K562 (cell line): ENCODE results near the gene SYNCRIP. TPM values are rescaled to one million over a fixed set of nuclear protein-coding genes. Genes with fewer than 3 reads are reported as not detected.

Experiments used
- ATF3 ChIP-seq, 2 experiments: fragments of 450-650 bp in 1 of 2; sonication (generic) in 1 of 2; formaldehyde crosslinking in 1 of 2; IDR thresholded peaks in 1 of 2; conservative IDR thresholded peaks in 1 of 2; 2 replicates each; pipeline versions ENCODE4 v1.6.1 to v1.8.1; 2016 to 2023; ENCODE audit warnings: mild to moderate bottlenecking in 2 of 2, moderate library complexity in 2 of 2, inconsistent platforms in 1 of 2, missing genetic modification reagents in 1 of 2
- BRD9 ChIP-seq: fragments of 450-650 bp; IDR thresholded peaks from 2 replicates; pipeline ENCODE4 v1.6.1; 2018; ENCODE audit warnings: low read depth; ENCODE audit not compliant: partially characterized antibody
- CEBPG ChIP-seq, 3 experiments: fragments of 200-800 bp in 1 of 3; sonication (Bioruptor generic) in 1 of 3; sonication (generic) in 1 of 3; formaldehyde crosslinking in 1 of 3; IDR thresholded peaks in 2 of 3; conservative IDR thresholded peaks in 1 of 3; 2 replicates each; pipeline versions ENCODE4 v1.6.1 to v1.8.0; 2016 to 2022; ENCODE audit warnings: missing compliant biosample characterization in 2 of 3, missing genetic modification characterization in 2 of 3, mild to moderate bottlenecking in 1 of 3, missing genetic modification reagents in 1 of 3
- HMGXB4 ChIP-seq: sonication (generic); formaldehyde crosslinking; IDR thresholded peaks from 2 replicates; pipeline ENCODE4 v1.8.1; 2023; ENCODE audit warnings: mild to moderate bottlenecking, missing genetic modification reagents
- ILK ChIP-seq: fragments of 450-650 bp; IDR thresholded peaks from 2 replicates; pipeline ENCODE4 v1.6.1; 2016; ENCODE audit warnings: missing genetic modification characterization, low read depth, mild to moderate bottlenecking, missing compliant biosample characterization, moderate library complexity, borderline replicate concordance
- NCOA2 ChIP-seq, 2 experiments: fragments of 450-650 bp; IDR thresholded peaks; 2 replicates each; pipeline ENCODE4 v1.6.1; 2018; ENCODE audit warnings: mild to moderate bottlenecking in 2 of 2, moderate library complexity in 1 of 2; ENCODE audit not compliant: partially characterized antibody in 2 of 2
- NR2F6 ChIP-seq: fragments of 450-650 bp; formaldehyde crosslinking; IDR thresholded peaks from 2 replicates; pipeline ENCODE4 v1.4.0; 2020; ENCODE audit warnings: mild to moderate bottlenecking
- SIRT6 ChIP-seq: IDR thresholded peaks from one replicate; pipeline ENCODE4 v1.6.1; 2012; ENCODE audit warnings: low read depth, mild to moderate bottlenecking, control low read depth, inconsistent platforms, low read length, moderate library complexity
- SUPT5H ChIP-seq: fragments of 450-650 bp; IDR thresholded peaks from 2 replicates; pipeline ENCODE4 v1.6.1; 2016
- ZNF695 ChIP-seq: fragments of 450-650 bp; formaldehyde crosslinking; IDR thresholded peaks from 2 replicates; pipeline ENCODE4 v1.4.0; 2020; ENCODE audit warnings: mild to moderate bottlenecking, moderate library complexity
- polyA plus RNA-seq, 8 experiments: library from polyadenylated mRNA; depleted of rRNA in 4 of 8; stranded (reverse) in 5 of 8; unstranded in 3 of 8; fragments of >200 nt; fragmentation: Nextera tagmentation in 2 of 8; fragmentation: Illumina TruSeq in 1 of 8; extraction: Ambion mirVana in 2 of 8; extraction: Trizol in 1 of 8; gene quantifications; 2 replicates each; pipeline versions ENCODE4 v1.2.1 to v1.2.3, GENCODE V29; 2011 to 2014; ENCODE audit warnings: inconsistent platforms in 1 of 8, missing spikeins in 1 of 8
- total RNA-seq, 7 experiments: library from RNA; depleted of rRNA in 6 of 7; stranded (reverse); fragments of >200 nt in 6 of 7; fragmentation: Illumina TruSeq in 2 of 7; extraction: Trizol in 2 of 7; gene quantifications; 2 replicates each; pipeline versions ENCODE4 v1.2.1 to v1.2.3, GENCODE V29; 2011 to 2021; ENCODE audit warnings: low replicate concordance in 1 of 7

The SYNCRIP gene
- total and polyA plus RNA-seq, 9 of the 15 experiments (the other 6 are each of a cell fraction or from before 2014, with no cell fraction given), result 46.5 to 295 (median 140) TPM

- TF ChIP-seq NCOA2 (IDR thresholded peaks at IDR 0.05; ENCODE audit: partially characterized antibody in 2 of 2), result no peak
- TF ChIP-seq BRD9, result no peak
- no peak for TF ChIP-seq SIRT6
- TF ChIP-seq ILK (tag), result no peak
- TF ChIP-seq CEBPG (CRISPR knock-in tag; IDR thresholded peaks at IDR 0.05), result no peak
- peak in 1 of 2 experiments; percentile 65; a peak in 2 of 4 replicates for TF ChIP-seq CEBPG (tag; conservative IDR thresholded peaks at IDR 0.05 in 1 of 2, IDR thresholded peaks at IDR 0.05 in 1 of 2)
- peak; percentile 52 for TF ChIP-seq SUPT5H
- TF ChIP-seq ZNF695 (CRISPR knock-in tag), result no peak
- peak; percentile 57; the same call in 1 of the 2 replicates for TF ChIP-seq ATF3 (IDR thresholded peaks at IDR 0.05)
- no peak for TF ChIP-seq ATF3 (CRISPR knock-in tag; conservative IDR thresholded peaks at IDR 0.05)
- TF ChIP-seq HMGXB4 (CRISPR knock-in tag), result no peak
- no peak for TF ChIP-seq NR2F6 (CRISPR knock-in tag)
- TF ChIP-seq, all 486 proteins: peak for 5
These were observed 32.3 kb downstream of the SYNCRIP start (continued) for GRCh38 chr6:85610182-85610895.
